Left cardiac atrium (tissue), 2 donors: ENCODE results near the gene ANAPC13. TPM values are rescaled to one million over a fixed set of nuclear protein-coding genes. Genes with fewer than 3 reads are reported as not detected.

Source experiments
- total RNA-seq, 2 donors: library from RNA; stranded (reverse); fragmentation: NEBNext Ultra II Directional; extraction: Animal tissue kit (Norgen Biotek cat#: 25700); gene quantifications; one replicate each; pipeline ENCODE4 v1.2.1, GENCODE V29; 2021
- donor health status: DM: no; HTN: yes; CAD: no; lungs with severe emphysema.
- donor health status: DM: yes; HTN: yes; CAD: no.

ANAPC13 gene
- total RNA-seq, 2 donors from 2014 or later = 63.2 to 83.9 TPM

Other genes with a start within 250 kb of the ANAPC13 start
- 10 to 100 TPM; 40.5 to 46.2 TPM for gene RYK, start 235.1 kb downstream of the ANAPC13 start, total RNA-seq
- gene AMOTL2, start 111.5 kb downstream of the ANAPC13 start, total RNA-seq = 10 to 100 TPM; 47.9 to 59.3 TPM
- gene CEP63, start 72 bp upstream of the ANAPC13 start, total RNA-seq = 10 to 100 TPM; 30.2 to 31.7 TPM
- gene KY, start 165.0 kb upstream of the ANAPC13 start, total RNA-seq = under 1 TPM in 1 of 2 donors, not detected in 1; 0.21 TPM